Ovary (tissue), 3 donors: Measurements from ENCODE around the gene GRK5.

Experiments used
- POLR2A ChIP-seq: fragments of 450-650 bp; IDR thresholded peaks from one replicate; pipeline ENCODE4 v1.6.1; 2017; ENCODE audit warnings: antibody characterized with exemption, mild to moderate bottlenecking, moderate library complexity
- TF ChIP-seq, protein P1 (sequence below), 3 donors: fragments of 450-650 bp in 2 of 3; fragments of 200-600 bp in 1 of 3; IDR thresholded peaks; one replicate each; pipeline versions ENCODE4 v1.5.1 to v1.8.0; 2016 to 2022; ENCODE audit warnings: antibody characterized with exemption in 3 of 3, mild to moderate bottlenecking in 1 of 3
- donor health status: DM: no; HTN: no; CAD: no.

DNA sequence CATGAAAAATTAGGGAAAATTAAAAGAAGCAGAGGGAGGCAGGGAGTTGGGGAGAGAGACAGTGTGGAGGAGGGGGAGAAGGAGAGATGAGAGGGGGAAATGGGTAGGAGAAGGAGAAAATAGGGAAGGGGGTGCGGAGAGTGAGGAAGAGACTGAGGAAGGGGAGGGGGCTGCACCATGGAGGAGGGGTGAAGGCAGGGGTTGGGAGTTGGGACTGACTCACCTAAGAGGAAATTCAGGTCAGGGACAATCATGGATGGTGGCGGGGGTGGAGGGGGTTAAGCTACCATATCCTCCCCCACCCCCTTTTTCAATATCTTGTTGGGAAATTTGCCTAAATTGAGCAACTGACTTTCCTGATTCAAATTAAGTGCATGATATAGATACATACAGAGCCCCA, 8.0 kb downstream of the GRK5 start:
- TF ChIP-seq, protein P1, sequence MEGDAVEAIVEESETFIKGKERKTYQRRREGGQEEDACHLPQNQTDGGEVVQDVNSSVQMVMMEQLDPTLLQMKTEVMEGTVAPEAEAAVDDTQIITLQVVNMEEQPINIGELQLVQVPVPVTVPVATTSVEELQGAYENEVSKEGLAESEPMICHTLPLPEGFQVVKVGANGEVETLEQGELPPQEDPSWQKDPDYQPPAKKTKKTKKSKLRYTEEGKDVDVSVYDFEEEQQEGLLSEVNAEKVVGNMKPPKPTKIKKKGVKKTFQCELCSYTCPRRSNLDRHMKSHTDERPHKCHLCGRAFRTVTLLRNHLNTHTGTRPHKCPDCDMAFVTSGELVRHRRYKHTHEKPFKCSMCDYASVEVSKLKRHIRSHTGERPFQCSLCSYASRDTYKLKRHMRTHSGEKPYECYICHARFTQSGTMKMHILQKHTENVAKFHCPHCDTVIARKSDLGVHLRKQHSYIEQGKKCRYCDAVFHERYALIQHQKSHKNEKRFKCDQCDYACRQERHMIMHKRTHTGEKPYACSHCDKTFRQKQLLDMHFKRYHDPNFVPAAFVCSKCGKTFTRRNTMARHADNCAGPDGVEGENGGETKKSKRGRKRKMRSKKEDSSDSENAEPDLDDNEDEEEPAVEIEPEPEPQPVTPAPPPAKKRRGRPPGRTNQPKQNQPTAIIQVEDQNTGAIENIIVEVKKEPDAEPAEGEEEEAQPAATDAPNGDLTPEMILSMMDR (IDR thresholded peaks at IDR 0.05), result no peak
- no peak for TF ChIP-seq POLR2A
